ENCODE results near the gene MARK3.

MARK3 gene

DNA sequence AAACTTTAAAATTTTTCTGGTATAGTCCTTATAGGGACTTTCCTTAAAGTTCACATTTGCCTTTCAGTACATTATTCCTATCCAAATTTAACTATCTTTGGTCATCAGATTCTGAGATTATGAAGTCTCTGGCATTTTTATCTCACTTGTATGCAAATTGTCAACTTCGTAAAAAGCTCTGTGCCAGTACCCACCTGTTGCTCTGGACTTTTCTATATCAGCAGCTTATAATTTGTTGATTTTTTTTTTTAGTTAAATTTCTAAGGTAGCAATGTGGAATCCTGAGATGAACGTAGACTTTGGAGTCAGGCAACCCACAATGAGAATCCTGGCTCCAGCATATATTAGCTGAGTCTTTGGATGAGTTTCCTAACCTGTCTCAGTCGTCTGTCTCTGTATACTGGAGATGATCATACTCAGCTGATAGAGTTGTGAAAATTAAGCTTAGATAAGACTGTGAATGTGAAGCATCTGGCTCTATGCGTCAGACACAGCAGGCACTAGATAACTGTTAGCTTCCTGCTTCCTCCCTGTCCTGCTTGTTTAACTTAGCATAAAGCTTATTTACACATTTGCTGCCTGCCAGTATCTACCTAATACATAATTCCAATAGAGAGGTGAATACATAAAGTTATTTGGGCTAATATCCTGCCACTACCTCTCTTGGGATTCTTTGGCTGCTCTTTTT is 59.8 kb downstream of the MARK3 start:
- in situ Hi-C loops (cut with MboI; ENCODE audit: low sequenced_read_pairs, unreplicated experiment): no loop called here
- no peak for TF ChIP-seq CTCF (IDR thresholded peaks at IDR 0.05; ENCODE audit: borderline replicate concordance, control extremely low read depth, extremely low read depth, insufficient read depth, missing control alignments)
- no peak for DNase-seq (ENCODE audit: low spot score)

GRCh38 chr14:103445806-103446205 is 60.6 kb downstream of the MARK3 start:
- in situ Hi-C loops (cut with MboI; ENCODE audit: low sequenced_read_pairs, unreplicated experiment): no loop called here
- TF ChIP-seq CTCF (IDR thresholded peaks at IDR 0.05; ENCODE audit: borderline replicate concordance, control extremely low read depth, extremely low read depth, insufficient read depth, missing control alignments): no peak
- DNase-seq (ENCODE audit: low spot score): no peak

GRCh38 chr14:103448097-103448496 is 62.9 kb downstream of the MARK3 start:
- no peak for TF ChIP-seq CTCF (IDR thresholded peaks at IDR 0.05; ENCODE audit: borderline replicate concordance, control extremely low read depth, extremely low read depth, insufficient read depth, missing control alignments)
- in situ Hi-C loops (cut with MboI; ENCODE audit: low sequenced_read_pairs, unreplicated experiment): no loop called here
- no peak for DNase-seq (ENCODE audit: low spot score)

DNA sequence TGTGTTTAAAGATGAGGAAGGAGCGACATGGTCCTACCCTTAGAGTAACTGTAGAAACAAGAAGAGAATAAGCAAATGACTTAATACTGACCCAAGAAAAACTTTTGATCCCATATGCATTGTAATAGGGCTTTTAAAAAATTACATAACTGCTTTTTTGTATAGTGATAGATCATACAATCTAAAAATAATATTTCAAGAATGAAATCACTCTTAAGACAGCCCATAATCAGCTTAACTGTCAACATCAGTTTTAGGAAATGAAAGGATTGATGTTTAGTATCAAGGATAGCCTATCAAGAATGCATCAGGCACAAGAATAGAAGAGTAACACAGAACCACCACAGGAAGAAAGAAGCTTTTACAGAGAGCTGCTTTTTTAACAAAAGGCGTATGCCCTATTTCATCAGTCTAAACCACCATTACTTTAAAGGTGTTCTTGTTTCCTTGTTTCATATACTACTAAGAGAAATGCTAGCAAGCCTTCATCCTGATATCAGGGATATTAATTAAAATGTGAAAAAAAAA is 64.5 kb downstream of the MARK3 start:
- no peak for DNase-seq (ENCODE audit: low spot score)
- in situ Hi-C loops (cut with MboI; ENCODE audit: low sequenced_read_pairs, unreplicated experiment): no loop called here

GRCh38 chr14:103450416-103450815 is 65.2 kb downstream of the MARK3 start:
- in situ Hi-C loops (cut with MboI; ENCODE audit: low sequenced_read_pairs, unreplicated experiment): no loop called here
- no peak for DNase-seq (ENCODE audit: low spot score)
- no peak for TF ChIP-seq CTCF (IDR thresholded peaks at IDR 0.05; ENCODE audit: borderline replicate concordance, control extremely low read depth, extremely low read depth, insufficient read depth, missing control alignments)

More for the DNA sequence above, 64.5 kb downstream of the MARK3 start:
- TF ChIP-seq CTCF (IDR thresholded peaks at IDR 0.05; ENCODE audit: borderline replicate concordance, control extremely low read depth, extremely low read depth, insufficient read depth, missing control alignments): no peak

DNA sequence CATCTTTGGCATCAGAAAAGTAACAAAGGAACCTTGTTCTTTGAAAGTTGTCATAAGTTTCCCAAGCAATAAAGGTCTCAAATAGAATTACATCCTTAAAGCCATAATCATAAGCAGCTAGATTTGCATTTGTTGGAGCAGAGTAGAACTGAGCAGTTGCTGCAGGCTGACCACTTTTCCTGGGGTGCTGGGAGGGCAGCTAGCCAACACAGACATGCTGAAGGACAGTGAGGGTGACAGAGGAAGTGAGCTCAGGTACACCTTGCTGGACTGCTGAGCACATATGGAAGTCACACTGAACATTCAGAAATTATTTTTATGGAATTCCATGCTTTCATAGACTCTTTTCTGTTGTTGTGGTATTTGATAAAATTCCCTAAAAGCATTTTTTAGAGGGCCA is 66.2 kb downstream of the MARK3 start:
- in situ Hi-C loops (cut with MboI; ENCODE audit: low sequenced_read_pairs, unreplicated experiment): no loop called here
- TF ChIP-seq CTCF (IDR thresholded peaks at IDR 0.05; ENCODE audit: borderline replicate concordance, control extremely low read depth, extremely low read depth, insufficient read depth, missing control alignments): no peak
- DNase-seq (ENCODE audit: low spot score): no peak
